Thyroid gland (tissue), 4 donors: Measurements from ENCODE around the gene ATP6V1A.

Experiments
- CTCF ChIP-seq, 6 experiments: fragments of 200-600 bp in 3 of 6; fragments of 450-650 bp in 3 of 6; sonication (generic) in 3 of 6; IDR thresholded peaks; one replicate each; pipeline ENCODE4 v1.5.1; 2016 to 2019; ENCODE audit warnings: antibody characterized with exemption in 6 of 6, mild to moderate bottlenecking in 2 of 6, inconsistent platforms in 1 of 6, moderate library complexity in 1 of 6
- POLR2A ChIP-seq, 2 donors: fragments of 450-650 bp; IDR thresholded peaks; one replicate each; pipeline ENCODE4 v1.6.1; 2017; ENCODE audit warnings: antibody characterized with exemption in 2 of 2, mild to moderate bottlenecking in 2 of 2, moderate library complexity in 1 of 2

GRCh38 chr3:113721636-113722035, 25.2 kb upstream of the ATP6V1A start:
- TF ChIP-seq CTCF (IDR thresholded peaks at IDR 0.05) = no peak
- TF ChIP-seq POLR2A (IDR thresholded peaks at IDR 0.05) = no peak
